ENCODE data around the gene PTPRM. TPM values are rescaled to one million over a fixed set of nuclear protein-coding genes. Genes with fewer than 3 reads are reported as not detected.
A peak's percentile ranks its signal among the peaks of the same experiment; 100 is the strongest.

The PTPRM gene
- polyA plus RNA-seq, 3 donors = 0.04 to 2.1 (median 0.66) TPM

- H2AFZ ChIP-seq (ENCODE audit: insufficient read depth, low read depth, low read length, poor library complexity, severe bottlenecking) = no peak overlapping the region
- WGBS (ENCODE audit: insufficient coverage) = no CpG with 5 or more reads among the region's 1 CpG
- no peak overlapping the region for H3K4me2 ChIP-seq (replicated peaks; ENCODE audit: extremely low read depth, low read length, poor library complexity, severe bottlenecking)
- no peaks in the 10 kb centered on the region for H3K27me3 ChIP-seq (ENCODE audit: control insufficient read depth in 2 of 2, insufficient read depth in 2 of 2, low read length in 2 of 2)
- H3K9me3 Mint-ChIP-seq = peaks cover 0 to 14% (median 8%) of the 10 kb centered on the region in 7 donors
- no peak overlapping the region for H3K4me3 ChIP-seq (replicated peaks in 1 of 3; ENCODE audit: low read depth in 2 of 3, low read length in 3 of 3)
- H4K20me1 ChIP-seq (ENCODE audit: insufficient read depth, low read length) = no peaks in the 10 kb centered on the region
- no peaks in the 10 kb centered on the region for H3K79me2 ChIP-seq (ENCODE audit: insufficient read depth, low read length)
- TF ChIP-seq, protein P1, sequence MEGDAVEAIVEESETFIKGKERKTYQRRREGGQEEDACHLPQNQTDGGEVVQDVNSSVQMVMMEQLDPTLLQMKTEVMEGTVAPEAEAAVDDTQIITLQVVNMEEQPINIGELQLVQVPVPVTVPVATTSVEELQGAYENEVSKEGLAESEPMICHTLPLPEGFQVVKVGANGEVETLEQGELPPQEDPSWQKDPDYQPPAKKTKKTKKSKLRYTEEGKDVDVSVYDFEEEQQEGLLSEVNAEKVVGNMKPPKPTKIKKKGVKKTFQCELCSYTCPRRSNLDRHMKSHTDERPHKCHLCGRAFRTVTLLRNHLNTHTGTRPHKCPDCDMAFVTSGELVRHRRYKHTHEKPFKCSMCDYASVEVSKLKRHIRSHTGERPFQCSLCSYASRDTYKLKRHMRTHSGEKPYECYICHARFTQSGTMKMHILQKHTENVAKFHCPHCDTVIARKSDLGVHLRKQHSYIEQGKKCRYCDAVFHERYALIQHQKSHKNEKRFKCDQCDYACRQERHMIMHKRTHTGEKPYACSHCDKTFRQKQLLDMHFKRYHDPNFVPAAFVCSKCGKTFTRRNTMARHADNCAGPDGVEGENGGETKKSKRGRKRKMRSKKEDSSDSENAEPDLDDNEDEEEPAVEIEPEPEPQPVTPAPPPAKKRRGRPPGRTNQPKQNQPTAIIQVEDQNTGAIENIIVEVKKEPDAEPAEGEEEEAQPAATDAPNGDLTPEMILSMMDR (IDR thresholded peaks at IDR 0.05) = no peak
- no peaks in the 10 kb centered on the region for H3K4me1 ChIP-seq (ENCODE audit: control insufficient read depth in 1 of 2, insufficient read depth in 2 of 2, low read length in 2 of 2)
- no peak overlapping the region for H3K9ac ChIP-seq (ENCODE audit: insufficient read depth, low read length, poor library complexity, severe bottlenecking)
- intact Hi-C loops (cut with micrococcal nuclease) = no loop called here
- H3K9me3 ChIP-seq (replicated peaks in 1 of 2; ENCODE audit: control insufficient read depth in 1 of 2, insufficient read depth in 1 of 2, low read length in 2 of 2) = peaks cover 0 to 10% of the 10 kb centered on the region in 2 donors
- H3K4me1 Mint-ChIP-seq = no peaks in the 10 kb centered on the region
- DNase-seq = no peak
- H3K27me3 Mint-ChIP-seq (ENCODE audit: low read depth in 3 of 3) = no peaks in the 10 kb centered on the region
- H3K27ac Mint-ChIP-seq = peak overlapping the region in 1 of 7 donors; percentile 36
- no peak overlapping the region for H3K4me3 Mint-ChIP-seq
- H3K36me3 ChIP-seq (replicated peaks in 1 of 2; ENCODE audit: control insufficient read depth in 1 of 2, insufficient read depth in 2 of 2, low read length in 2 of 2) = no peaks in the 10 kb centered on the region
- H3K27ac ChIP-seq (ENCODE audit: low read depth in 1 of 2, low read length in 2 of 2) = no peak overlapping the region
- H3K36me3 Mint-ChIP-seq = no peaks in the 10 kb centered on the region
Observed at GRCh38 chr18:8133888-8134287, 566.8 kb downstream of the PTPRM start.

GRCh38 chr18:8139127-8139527 lies 572.0 kb downstream of the PTPRM start:
- H3K9me3 ChIP-seq (replicated peaks in 1 of 2; ENCODE audit: control insufficient read depth in 1 of 2, insufficient read depth in 1 of 2, low read length in 2 of 2) = peaks cover 0 to 9% of the 10 kb centered on the region in 2 donors
- no peaks in the 10 kb centered on the region for H3K27me3 ChIP-seq (ENCODE audit: control insufficient read depth in 2 of 2, insufficient read depth in 2 of 2, low read length in 2 of 2)
- H3K27ac ChIP-seq (ENCODE audit: low read depth in 1 of 2, low read length in 2 of 2) = no peak overlapping the region
- DNase-seq = no peak
- no peak overlapping the region for H3K4me3 ChIP-seq (replicated peaks in 1 of 3; ENCODE audit: low read depth in 2 of 3, low read length in 3 of 3)
- H3K4me2 ChIP-seq (replicated peaks; ENCODE audit: extremely low read depth, low read length, poor library complexity, severe bottlenecking) = no peak overlapping the region
- Mint-ChIP-seq H3K4me1 (no peaks in the 10 kb centered on the region), H3K4me3 (no peak overlapping the region), H3K27me3 (ENCODE audit: low read depth in 3 of 3) (no peaks in the 10 kb centered on the region), H3K27ac (no peak overlapping the region), H3K36me3 (no peaks in the 10 kb centered on the region), H3K9me3 (peaks cover 4 to 12% (median 8%) of the 10 kb centered on the region in 7 donors)
- TF ChIP-seq, protein P1 (IDR thresholded peaks at IDR 0.05) = no peak
- no peaks in the 10 kb centered on the region for H3K36me3 ChIP-seq (replicated peaks in 1 of 2; ENCODE audit: control insufficient read depth in 1 of 2, insufficient read depth in 2 of 2, low read length in 2 of 2)
- 76% methylated on average over 6 of the region's 10 CpGs for WGBS (ENCODE audit: insufficient coverage)
- no peak overlapping the region for H3K9ac ChIP-seq (ENCODE audit: insufficient read depth, low read length, poor library complexity, severe bottlenecking)
- intact Hi-C loops (cut with micrococcal nuclease) = no loop called here
- H3K4me1 ChIP-seq (ENCODE audit: control insufficient read depth in 1 of 2, insufficient read depth in 2 of 2, low read length in 2 of 2) = no peaks in the 10 kb centered on the region
- no peak overlapping the region for H2AFZ ChIP-seq (ENCODE audit: insufficient read depth, low read depth, low read length, poor library complexity, severe bottlenecking)
- H3K79me2 ChIP-seq (ENCODE audit: insufficient read depth, low read length) = no peaks in the 10 kb centered on the region
- H4K20me1 ChIP-seq (ENCODE audit: insufficient read depth, low read length) = no peaks in the 10 kb centered on the region
